NCI-H2029 treated with DMSO at 0.1 percent for 48 hours (cell line): ENCODE results near the gene ATP6V1F.

Experiments
- DNase-seq: peaks from one replicate; lab custom pipeline; 2025; lab: John Stamatoyannopoulos, UW

The ATP6V1F gene

GRCh38 chr7:128848289-128849155, 14.1 kb upstream of the ATP6V1F start:
- no peak for DNase-seq

DNA sequence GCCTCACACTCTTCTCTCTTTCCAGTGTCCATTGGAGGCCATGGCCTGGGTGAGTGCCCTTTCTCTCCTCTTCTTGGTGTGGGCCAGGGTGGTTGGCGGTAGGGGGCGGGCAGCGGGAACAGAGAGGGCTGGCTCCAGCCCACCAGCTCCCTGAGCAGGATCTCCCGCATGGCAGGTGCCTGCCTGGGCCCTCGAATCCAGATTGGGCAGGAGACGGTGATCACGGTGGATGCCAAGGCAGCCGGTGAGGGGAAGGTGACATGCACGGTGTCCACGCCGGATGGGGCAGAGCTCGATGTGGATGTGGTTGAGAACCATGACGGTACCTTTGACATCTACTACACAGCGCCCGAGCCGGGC, 13.5 kb upstream of the ATP6V1F start:
- no peak for DNase-seq

DNA sequence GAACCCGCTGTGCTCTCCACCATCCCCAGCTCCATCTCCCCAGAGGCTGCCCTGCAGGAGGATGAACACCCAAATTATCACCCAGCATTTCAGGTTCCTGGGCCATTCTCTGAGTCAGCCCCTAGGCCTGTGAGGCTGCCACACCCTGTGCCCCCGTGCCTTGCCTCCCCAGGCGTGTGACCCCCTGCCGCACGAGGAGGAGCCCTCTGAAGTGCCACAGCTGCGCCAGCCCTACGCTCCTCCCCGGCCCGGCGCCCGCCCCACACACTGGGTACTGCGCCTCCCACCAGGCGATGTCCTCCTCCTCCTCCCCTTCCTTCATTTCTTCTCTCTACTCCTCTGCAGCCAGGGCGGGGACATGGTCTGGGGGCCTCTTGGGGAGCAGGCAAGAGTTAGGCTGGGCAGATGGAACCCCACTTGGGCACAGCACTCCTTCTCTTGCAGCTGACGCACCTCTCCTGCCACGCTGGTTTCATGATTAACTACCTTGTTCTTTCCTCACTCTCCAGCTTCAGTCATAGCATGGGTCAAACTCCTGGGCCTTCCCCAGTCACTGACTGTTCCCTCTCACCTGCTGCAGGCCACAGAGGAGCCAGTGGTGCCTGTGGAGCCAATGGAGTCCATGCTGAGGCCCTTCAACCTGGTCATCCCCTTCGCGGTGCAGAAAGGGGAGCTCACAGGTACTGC, 12.7 kb upstream of the ATP6V1F start:
- DNase-seq: no peak

- no peak for DNase-seq
These were observed 10.0 kb upstream of the ATP6V1F start for GRCh38 chr7:128852537-128853254.

DNA sequence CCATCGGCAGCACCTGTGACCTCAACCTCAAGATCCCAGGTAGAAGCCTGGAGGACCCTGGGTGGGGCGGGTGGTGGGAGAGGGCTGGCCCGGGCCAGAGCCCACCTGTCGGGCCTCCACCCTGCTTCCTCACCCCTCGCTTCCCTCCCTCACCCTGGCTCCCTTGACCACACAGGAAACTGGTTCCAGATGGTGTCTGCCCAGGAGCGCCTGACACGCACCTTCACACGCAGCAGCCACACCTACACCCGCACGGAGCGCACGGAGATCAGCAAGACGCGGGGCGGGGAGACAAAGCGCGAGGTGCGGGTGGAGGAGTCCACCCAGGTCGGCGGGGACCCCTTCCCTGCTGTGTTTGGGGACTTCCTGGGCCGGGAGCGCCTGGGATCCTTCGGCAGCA, 8.9 kb upstream of the ATP6V1F start:
- no peak for DNase-seq

GRCh38 chr7:128854396-128854795, 8.3 kb upstream of the ATP6V1F start:
- DNase-seq: no peak

- no peak for DNase-seq
These were observed 7.1 kb upstream of the ATP6V1F start for GRCh38 chr7:128855559-128855958.

- no peak for DNase-seq
These were observed 6.5 kb upstream of the ATP6V1F start for GRCh38 chr7:128856001-128856718.

DNA sequence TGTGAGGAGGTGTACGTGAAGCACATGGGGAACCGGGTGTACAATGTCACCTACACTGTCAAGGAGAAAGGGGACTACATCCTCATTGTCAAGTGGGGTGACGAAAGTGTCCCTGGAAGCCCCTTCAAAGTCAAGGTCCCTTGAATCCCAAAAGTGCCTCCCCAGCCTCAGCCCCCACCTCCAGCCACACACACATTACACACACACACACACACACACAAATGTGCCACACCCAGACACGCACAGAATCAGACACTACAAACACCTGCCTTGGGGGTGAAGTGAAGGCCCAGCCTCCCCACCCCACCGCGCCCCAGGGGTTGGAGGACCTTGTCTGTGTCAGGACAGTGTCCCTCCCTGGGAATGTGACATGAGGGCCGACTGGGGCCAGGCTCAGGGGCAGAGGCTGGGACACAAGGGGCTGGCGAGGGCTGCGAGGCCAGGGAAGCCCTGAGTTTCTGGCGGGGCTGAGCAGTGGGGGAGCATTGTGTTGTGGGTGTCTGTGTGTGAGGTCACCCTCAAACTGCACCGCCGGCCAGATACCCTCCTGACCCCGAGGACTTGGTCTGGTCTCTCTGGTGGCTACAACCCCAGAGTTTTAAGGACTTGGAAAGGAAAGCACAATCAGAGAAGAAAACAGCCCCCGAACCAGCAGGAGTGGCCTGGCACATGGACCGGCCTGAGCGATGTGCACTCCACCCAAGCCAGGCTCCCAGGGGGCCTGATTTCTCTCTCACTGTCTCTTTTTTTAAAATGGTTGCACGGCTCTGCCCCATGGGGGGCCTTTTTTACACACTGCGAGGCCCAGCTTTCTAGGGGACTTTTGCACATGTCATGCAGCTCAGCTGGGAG, 4.0 kb upstream of the ATP6V1F start:
- DNase-seq: no peak

- DNase-seq: no peak
These were observed 3.2 kb upstream of the ATP6V1F start for GRCh38 chr7:128859232-128860157.

DNA sequence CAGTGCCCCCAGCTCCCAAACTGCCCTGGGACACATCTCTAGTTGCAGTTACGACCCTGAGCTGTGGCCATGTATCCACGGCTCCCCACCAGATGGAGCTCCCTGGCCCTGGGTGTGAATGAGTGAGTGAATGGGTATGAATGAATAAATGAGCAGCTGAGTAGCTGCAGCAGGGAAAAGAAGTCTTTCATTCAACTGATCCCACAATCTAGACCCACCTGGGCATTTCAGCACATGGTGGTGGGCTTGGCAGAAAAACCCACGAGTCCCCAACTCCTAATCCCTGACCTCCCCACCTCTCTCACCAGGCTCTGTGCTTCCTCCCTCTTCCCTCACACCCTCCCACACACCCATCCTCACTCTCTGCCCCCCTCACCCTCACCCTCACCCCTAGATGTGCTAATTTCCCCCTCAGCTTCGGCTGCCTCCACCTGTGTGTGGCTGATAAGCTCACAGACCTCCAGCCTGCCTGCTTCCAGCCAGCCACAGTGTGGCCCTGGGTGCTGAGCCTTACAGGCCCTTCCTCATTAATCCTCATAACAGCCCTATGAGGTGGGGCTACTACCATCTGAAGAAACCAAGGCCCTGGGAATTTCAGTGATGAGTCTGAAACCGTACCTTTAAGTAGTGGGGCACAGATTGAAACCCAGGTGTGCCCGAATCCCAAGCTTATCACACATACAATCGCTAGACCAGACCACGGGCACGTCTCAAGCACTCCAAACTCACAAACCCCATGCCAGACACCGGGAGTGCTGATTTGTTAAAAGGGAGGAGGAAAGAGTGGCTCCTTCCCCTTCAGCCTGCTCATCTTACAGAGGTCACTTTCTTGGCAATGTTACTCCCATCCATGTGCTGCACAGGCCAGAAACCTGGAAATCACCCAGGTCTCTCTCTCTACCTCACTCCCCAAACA, 2.2 kb upstream of the ATP6V1F start:
- DNase-seq: no peak

GRCh38 chr7:128861957-128862570, 592 bp upstream of the ATP6V1F start:
- DNase-seq: no peak

- no peak for DNase-seq
These were observed 855 bp downstream of the ATP6V1F start for GRCh38 chr7:128863433-128863989.

DNA sequence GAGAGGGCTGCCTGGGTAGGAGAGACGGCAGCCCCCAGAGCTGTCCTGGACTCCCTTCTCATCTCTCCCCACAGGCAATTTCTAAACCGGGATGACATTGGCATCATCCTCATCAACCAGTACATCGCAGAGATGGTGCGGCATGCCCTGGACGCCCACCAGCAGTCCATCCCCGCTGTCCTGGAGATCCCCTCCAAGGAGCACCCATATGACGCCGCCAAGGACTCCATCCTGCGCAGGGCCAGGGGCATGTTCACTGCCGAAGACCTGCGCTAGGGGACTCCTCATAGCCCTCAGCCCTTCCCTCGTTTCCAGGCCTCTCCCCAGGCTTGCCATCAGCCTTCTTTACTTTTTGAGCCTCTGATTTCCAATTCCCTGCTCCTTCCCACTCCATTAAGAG, 2.6 kb downstream of the ATP6V1F start:
- DNase-seq: no peak

DNA sequence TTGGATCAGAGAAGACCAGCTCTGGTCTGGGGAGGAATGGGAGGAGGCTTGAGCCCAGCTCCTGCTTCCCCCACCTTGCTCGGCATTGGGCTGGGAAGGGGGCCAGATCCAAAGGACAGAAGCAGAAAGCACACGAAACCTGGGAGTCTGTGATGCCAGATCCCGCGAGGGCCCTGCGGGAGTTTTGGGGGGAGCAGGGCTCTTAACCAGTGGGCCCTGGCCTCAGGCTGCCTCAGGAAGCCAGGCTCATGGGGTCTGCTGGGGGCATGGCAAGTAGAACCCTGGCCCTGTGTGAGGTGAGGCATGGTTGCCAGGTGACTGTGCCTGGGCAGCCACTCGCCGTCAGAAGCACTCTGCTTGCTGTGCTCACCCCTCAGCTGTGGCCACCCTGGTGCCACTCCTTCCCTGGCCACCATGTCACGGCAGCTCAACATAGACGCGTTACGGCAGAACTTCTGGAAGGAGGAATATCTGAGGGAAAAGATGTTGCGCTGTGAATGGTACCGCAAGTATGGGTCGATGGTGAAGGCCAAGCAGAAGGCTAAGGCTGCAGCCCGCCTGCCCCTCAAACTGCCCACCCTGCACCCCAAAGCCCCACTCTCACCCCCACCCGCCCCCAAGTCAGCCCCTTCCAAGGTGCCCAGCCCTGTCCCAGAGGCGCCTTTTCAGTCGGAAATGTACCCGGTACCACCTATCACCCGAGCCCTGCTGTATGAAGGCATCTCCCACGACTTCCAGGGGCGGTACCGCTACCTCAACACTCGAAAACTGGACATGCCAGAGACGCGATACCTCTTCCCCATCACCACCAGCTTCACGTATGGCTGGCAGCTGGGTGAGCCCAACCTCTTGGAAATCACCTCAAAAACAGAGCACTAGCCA, 3.6 kb downstream of the ATP6V1F start:
- DNase-seq: no peak

- no peak for DNase-seq
These were observed 4.6 kb downstream of the ATP6V1F start for GRCh38 chr7:128867241-128867640.
